HCT116 (cell line): ENCODE data around the gene OLFML2A. TPM values are rescaled to one million over a fixed set of nuclear protein-coding genes. Genes with fewer than 3 reads are reported as not detected.
A peak's percentile ranks its signal among the peaks of the same experiment; 100 is the strongest.

Source experiments
- ATAC-seq: fragments of 200-7000 bp; cut with Tn5 transposase; 2 replicates; pipeline ENCODE4 v1.9.1; 2020; ENCODE audit warnings: mild to moderate bottlenecking, moderate library complexity
- BruUV-seq: library from RNA; stranded (reverse); fragments of 400-500 nt; replicated peaks from 2 replicates; lab custom pipeline; 2021; lab: Mats Ljungman, UMichigan
- CTCF ChIA-PET: fragments of 300-600 bp; sonication (Branson Sonifier 250); formaldehyde crosslinking; loops from one replicate; lab custom pipeline; 2021; ENCODE audit warnings: antibody characterized with exemption; lab: Charles Lee
- POLR2A ChIA-PET: fragments of 300-600, 350-600 bp; sonication (Branson Sonifier 250); formaldehyde crosslinking; loops from one replicate; lab custom pipeline; 2021; ENCODE audit warnings: antibody characterized with exemption; lab: Charles Lee
- RAD21 ChIA-PET, 2 experiments: fragments of 300-600 bp; sonication (Branson Sonifier 250); formaldehyde crosslinking; loops; one replicate each; lab custom pipeline; 2023; ENCODE audit warnings: low total read pairs in 2 of 2; ENCODE audit not compliant: uncharacterized antibody in 2 of 2, unreplicated experiment in 2 of 2, low non-redundant PET in 1 of 2; lab: Charles Lee
- DNase-seq: peaks from one replicate; pipeline ENCODE4 v3.0.0-alpha.2; 2010; ENCODE audit warnings: low read depth, low spot score
- H2AFZ ChIP-seq: fragments of 200-600 bp; shearing (Covaris generic), sonication (generic); 2 replicates; pipeline ENCODE4 v1.6.1; 2017; ENCODE audit warnings: low read depth, mixed run types, mixed read lengths, antibody characterized with exemption, low read length; ENCODE audit not compliant: poor library complexity, severe bottlenecking
- H3K27ac ChIP-seq: 2 replicates; pipeline ENCODE4 v1.5.1; 2012; ENCODE audit warnings: low read depth, low read length
- H3K27me3 ChIP-seq: fragments of 200-600 bp; sonication (generic); 2 replicates; pipeline ENCODE4 v1.6.1; 2016; ENCODE audit warnings: mixed run types, low read length, mixed read lengths; ENCODE audit not compliant: insufficient read depth
- H3K36me3 ChIP-seq, 2 experiments: fragments of 200-500 bp in 1 of 2; fragments of 200-600 bp in 1 of 2; sonication (Bioruptor generic) in 1 of 2; sonication (generic) in 1 of 2; 2 replicates each; pipeline versions ENCODE4 v1.5.1 to v1.6.1; 2014 to 2016; ENCODE audit warnings: low read length in 2 of 2, inconsistent platforms in 1 of 2, mixed read lengths in 1 of 2, mixed run types in 1 of 2; ENCODE audit not compliant: insufficient read depth in 2 of 2, control insufficient read depth in 1 of 2
- H3K4me1 ChIP-seq, 2 experiments: fragments of 200-600 bp in 1 of 2; sonication (generic) in 1 of 2; 2 replicates each; pipeline versions ENCODE4 v1.5.1 to v1.6.1; 2012 to 2017; ENCODE audit warnings: low read length in 2 of 2, inconsistent platforms in 1 of 2, mild to moderate bottlenecking in 1 of 2, mixed read lengths in 1 of 2, mixed run types in 1 of 2, moderate library complexity in 1 of 2; ENCODE audit not compliant: insufficient read depth in 2 of 2, control insufficient read depth in 1 of 2
- H3K4me2 ChIP-seq: fragments of 200-600 bp; sonication (generic); 2 replicates; pipeline ENCODE4 v1.6.1; 2017; ENCODE audit warnings: mixed run types, low read length, mixed read lengths
- H3K4me3 ChIP-seq, 2 experiments: fragments of 200-600 bp in 1 of 2; sonication (generic) in 1 of 2; replicated peaks in 1 of 2; 2 replicates each; pipeline ENCODE4 v1.5.1; 2011 to 2016; ENCODE audit warnings: low read length in 2 of 2, control low read depth in 1 of 2, low read depth in 1 of 2, mild to moderate bottlenecking in 1 of 2, mixed read lengths in 1 of 2, mixed run types in 1 of 2
- H3K79me2 ChIP-seq: fragments of 200-600 bp; sonication (generic); 2 replicates; pipeline ENCODE4 v1.6.1; 2017; ENCODE audit warnings: mild to moderate bottlenecking, mixed run types, low read length, moderate library complexity, mixed read lengths; ENCODE audit not compliant: insufficient read depth
- H3K9ac ChIP-seq: fragments of 200-600 bp; sonication (generic); 2 replicates; pipeline ENCODE4 v1.6.1; 2016; ENCODE audit warnings: low read length, mixed read lengths
- H3K9me2 ChIP-seq: fragments of 200-600 bp; sonication (generic), shearing (Covaris generic); 2 replicates; pipeline ENCODE4 v1.6.1; 2017; ENCODE audit warnings: mixed run types, mild to moderate bottlenecking, moderate library complexity; ENCODE audit not compliant: insufficient read depth
- H3K9me3 ChIP-seq, 2 experiments: fragments of 200-500 bp in 1 of 2; fragments of 200-600 bp in 1 of 2; sonication (Bioruptor generic) in 1 of 2; sonication (generic) in 1 of 2; 2 replicates each; pipeline ENCODE4 v1.6.1; 2014 to 2017; ENCODE audit warnings: low read length in 2 of 2, mixed read lengths in 2 of 2, inconsistent platforms in 1 of 2, low read depth in 1 of 2, mild to moderate bottlenecking in 1 of 2, mixed run types in 1 of 2, moderate library complexity in 1 of 2; ENCODE audit not compliant: control insufficient read depth in 1 of 2, insufficient read depth in 1 of 2
- H4K20me1 ChIP-seq: fragments of 200-600 bp; sonication (generic), shearing (Covaris generic); 2 replicates; pipeline ENCODE4 v1.6.1; 2017; ENCODE audit warnings: mixed run types, mild to moderate bottlenecking, moderate library complexity; ENCODE audit not compliant: insufficient read depth
- POLR2AphosphoS5 ChIP-seq: IDR thresholded peaks from 2 replicates; pipeline ENCODE4 v1.6.1; 2011; ENCODE audit warnings: mild to moderate bottlenecking, low read depth, low read length, moderate library complexity
- SP1 ChIP-seq: IDR thresholded peaks from 2 replicates; pipeline ENCODE4 v1.6.1; 2012; ENCODE audit warnings: low read depth
- TCF7L2 ChIP-seq: IDR thresholded peaks from 2 replicates; pipeline ENCODE4 v1.7.0; 2011; ENCODE audit warnings: borderline replicate concordance, inconsistent platforms; ENCODE audit not compliant: insufficient read depth, insufficient read length; ENCODE audit errors: extremely low read depth
- ZFX ChIP-seq: fragments of 450-650 bp; IDR thresholded peaks from 2 replicates; pipeline ENCODE4 v1.6.1; 2017
- ZNF274 ChIP-seq: fragments of 200-500 bp; sonication (Bioruptor generic); IDR thresholded peaks from 2 replicates; pipeline ENCODE4 v1.6.1; 2014; ENCODE audit warnings: mild to moderate bottlenecking, low read depth, low read length, inconsistent platforms
- intact Hi-C: fragments of 100-400 bp; cut with micrococcal nuclease; formaldehyde crosslinking; loops from 2 replicates; pipeline ENCODE4 v1.10.0; 2022
- total RNA-seq: library from RNA; stranded (reverse); gene quantifications from one replicate; pipeline ENCODE4 v1.2.1, GENCODE V29; 2021; ENCODE audit not compliant: unreplicated experiment
- TF ChIP-seq, protein P1 (sequence below): IDR thresholded peaks from 2 replicates; pipeline ENCODE4 v1.6.1; 2011; ENCODE audit warnings: mild to moderate bottlenecking, low read length, moderate library complexity; ENCODE audit not compliant: insufficient replicate concordance; ENCODE audit errors: extremely low read depth

The OLFML2A gene
- total RNA-seq, 1 experiment from 2014 or later, result 6.3 TPM

DNA sequence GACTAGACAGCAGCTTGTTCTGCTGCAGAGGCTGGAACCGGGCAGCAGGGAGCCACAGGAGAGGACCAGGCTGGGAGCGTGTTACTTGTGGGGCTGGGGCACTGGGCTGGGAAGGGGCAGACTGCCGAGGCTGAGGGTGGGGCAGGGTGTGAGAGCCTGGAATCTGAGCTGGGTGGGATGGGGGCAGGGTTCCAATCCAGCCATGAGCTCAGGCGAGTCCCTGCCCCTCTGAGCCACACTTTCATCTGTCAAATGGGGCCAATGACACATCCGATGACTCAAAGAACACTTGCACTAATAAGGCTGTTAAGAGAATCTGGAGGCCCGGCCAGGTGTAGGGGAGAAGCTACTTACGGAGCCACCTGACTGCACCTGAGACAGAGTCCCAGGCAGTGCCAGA is 57.7 kb downstream of the OLFML2A start:
- no TSS peak for BruUV-seq
- Histone ChIP-seq H3K4me3 (peak overlapping the region; percentile 21 to 51), H3K9ac (peak overlapping the region; percentile 59), H3K9me2 (no peaks in the 10 kb centered on the region), H3K4me2 (peak overlapping the region; percentile 88), H4K20me1 (no peaks in the 10 kb centered on the region)
- RAD21 ChIA-PET, result interaction anchor here in 1 of 2 experiments (0.8 kb wide), 1 partner anchor 18 kb away, joined by 3 read pairs; the partner anchor contains the start of gene WDR38
- DNase-seq, result peak; percentile 84
- no peak for TF ChIP-seq ZNF274
- no peak for TF ChIP-seq ZFX
- TF ChIP-seq TCF7L2, result peak; percentile 81
- TF ChIP-seq, protein P1, sequence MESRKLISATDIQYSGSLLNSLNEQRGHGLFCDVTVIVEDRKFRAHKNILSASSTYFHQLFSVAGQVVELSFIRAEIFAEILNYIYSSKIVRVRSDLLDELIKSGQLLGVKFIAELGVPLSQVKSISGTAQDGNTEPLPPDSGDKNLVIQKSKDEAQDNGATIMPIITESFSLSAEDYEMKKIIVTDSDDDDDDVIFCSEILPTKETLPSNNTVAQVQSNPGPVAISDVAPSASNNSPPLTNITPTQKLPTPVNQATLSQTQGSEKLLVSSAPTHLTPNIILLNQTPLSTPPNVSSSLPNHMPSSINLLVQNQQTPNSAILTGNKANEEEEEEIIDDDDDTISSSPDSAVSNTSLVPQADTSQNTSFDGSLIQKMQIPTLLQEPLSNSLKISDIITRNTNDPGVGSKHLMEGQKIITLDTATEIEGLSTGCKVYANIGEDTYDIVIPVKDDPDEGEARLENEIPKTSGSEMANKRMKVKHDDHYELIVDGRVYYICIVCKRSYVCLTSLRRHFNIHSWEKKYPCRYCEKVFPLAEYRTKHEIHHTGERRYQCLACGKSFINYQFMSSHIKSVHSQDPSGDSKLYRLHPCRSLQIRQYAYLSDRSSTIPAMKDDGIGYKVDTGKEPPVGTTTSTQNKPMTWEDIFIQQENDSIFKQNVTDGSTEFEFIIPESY, result peak; percentile 29
- no peak for TF ChIP-seq SP1
- peak; percentile 39; the same call in 1 of the 2 replicates for TF ChIP-seq POLR2AphosphoS5
- TF ChIP-seq, all 23 proteins: peak for 3
- intact Hi-C loops, result no loop called here
- ChIA-PET CTCF (interaction anchor here (0.7 to 2.3 kb wide), 6 partner anchors 18 to 62 kb away, joined by 3 to 12 read pairs (median 4); partner anchors contain the start of gene WDR38), POLR2A (interaction anchor here (0.7 to 2.3 kb wide), 4 partner anchors 15 to 407 kb away, joined by 4 to 8 read pairs (median 6); partner anchors contain the start of genes ARPC5L and HSPA5)
- peak overlapping the region; percentile 81 for H2AFZ ChIP-seq
- no peaks in the 10 kb centered on the region for H3K36me3 ChIP-seq
- H3K27me3 ChIP-seq, result no peaks in the 10 kb centered on the region
- H3K4me1 ChIP-seq, result peaks cover 38 to 49% of the 10 kb centered on the region in 2 experiments
- H3K79me2 ChIP-seq, result no peaks in the 10 kb centered on the region
- ATAC-seq, result peak; percentile 79
- H3K9me3 ChIP-seq, result no peaks in the 10 kb centered on the region
- peak overlapping the region; percentile 68 for H3K27ac ChIP-seq
